ENCODE measurements around the gene IVD. TPM values are rescaled to one million over a fixed set of nuclear protein-coding genes. Genes with fewer than 3 reads are reported as not detected.

The IVD gene
- total and polyA plus RNA-seq, 2 of the 4 experiments (the other 2 are of a cell fraction) = 31.7 to 41.1 TPM

DNA sequence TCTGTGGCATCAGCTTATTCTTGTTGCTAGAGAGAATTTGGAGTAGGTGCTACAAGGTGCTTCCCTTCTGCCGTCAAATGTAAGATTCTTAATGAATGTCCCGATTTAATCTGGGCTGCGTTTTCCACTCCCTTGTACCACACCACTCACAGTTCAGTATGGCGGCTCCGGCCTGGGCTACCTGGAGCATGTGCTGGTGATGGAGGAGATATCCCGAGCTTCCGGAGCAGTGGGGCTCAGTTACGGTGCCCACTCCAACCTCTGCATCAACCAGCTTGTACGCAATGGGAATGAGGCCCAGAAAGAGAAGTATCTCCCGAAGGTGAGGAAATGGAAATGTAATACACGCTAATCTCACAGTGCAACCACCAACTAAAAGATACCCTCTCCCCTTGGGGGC is 4.9 kb downstream of the IVD start:
- Histone ChIP-seq H2AK5ac (ENCODE audit: low read depth, low read length) (no peak overlapping the region), H3K27me3 (ENCODE audit: control insufficient read depth, insufficient read depth, low read length) (no peaks in the 10 kb centered on the region), H2BK15ac (ENCODE audit: low read depth, low read length) (no peak overlapping the region), H3K4ac (ENCODE audit: low read depth, low read length) (no peak overlapping the region), H2BK5ac (ENCODE audit: low read depth, low read length, poor library complexity, severe bottlenecking) (no peak overlapping the region), H3K56ac (ENCODE audit: extremely low read depth, insufficient read depth, low read length) (no peak overlapping the region), H4K20me1 (ENCODE audit: insufficient read depth, low read length) (no peaks in the 10 kb centered on the region), H2BK20ac (ENCODE audit: low read depth, low read length) (no peak overlapping the region), H2BK120ac (ENCODE audit: low read depth, low read length) (no peak overlapping the region), H3K4me3 (ENCODE audit: insufficient read depth, low read depth, low read length) (no peak overlapping the region), H3K9me3 (ENCODE audit: control insufficient read depth, insufficient read depth, low read length) (no peaks in the 10 kb centered on the region), H3K9me1 (ENCODE audit: insufficient read depth, low read length) (no peaks in the 10 kb centered on the region), H3K4me1 (ENCODE audit: control insufficient read depth, insufficient read depth, low read length) (peaks cover 3% of the 10 kb centered on the region), H3K23ac (ENCODE audit: low read depth, low read length) (no peak overlapping the region), H3K14ac (replicated peaks; ENCODE audit: low read depth, low read length) (no peak overlapping the region), H3K18ac (ENCODE audit: low read depth, low read length) (no peak overlapping the region), H3K27ac (ENCODE audit: insufficient read depth, low read length) (no peak overlapping the region), H4K91ac (ENCODE audit: insufficient read depth, low read depth, low read length) (no peak overlapping the region), H4K8ac (ENCODE audit: low read depth in 2 of 2, low read length in 2 of 2) (no peak overlapping the region), H3K79me1 (ENCODE audit: low read depth in 1 of 2, low read length in 2 of 2) (peaks cover 12 to 39% of the 10 kb centered on the region in 2 experiments), H2AK9ac (replicated peaks; ENCODE audit: low read depth, low read length, poor library complexity) (no peak overlapping the region), H3K36me3 (ENCODE audit: control insufficient read depth, insufficient read depth, low read length) (peaks cover 45% of the 10 kb centered on the region), H3K9ac (ENCODE audit: low read depth, low read length) (no peak overlapping the region), H3K4me2 (ENCODE audit: low read depth, low read length) (no peak overlapping the region), H2AFZ (replicated peaks; ENCODE audit: low read length, poor library complexity) (no peak overlapping the region), H4K5ac (ENCODE audit: low read depth, low read length) (no peak overlapping the region)
- no CpG with 5 or more reads among the region's 11 CpGs for WGBS, 2 experiments (ENCODE audit: extremely low coverage in 2 of 2, insufficient read length in 1 of 2)
- no TSS peak for BruUV-seq (replicated peaks)
- intact Hi-C loops (cut with micrococcal nuclease) (no loop called here), in situ Hi-C loops (cut with MboI; ENCODE audit: low sequenced_read_pairs) (no loop called here), dilution Hi-C loops (cut with HindIII; ENCODE audit: low sequenced_read_pairs, unreplicated experiment) (no loop called here)
- TF ChIP-seq SMC3 (IDR thresholded peaks at IDR 0.05; ENCODE audit: low read depth, low read length) (no peak), RFX5 (IDR thresholded peaks at IDR 0.05; ENCODE audit: low read depth, low read length) (no peak), POLR2A (IDR thresholded peaks at IDR 0.05; ENCODE audit: low read depth, low read length) (no peak), BHLHE40 (IDR thresholded peaks at IDR 0.05; ENCODE audit: low read depth, low read length) (no peak), RCOR1 (IDR thresholded peaks at IDR 0.05; ENCODE audit: insufficient replicate concordance, low read length) (no peak), CEBPB (IDR thresholded peaks at IDR 0.05; ENCODE audit: low read depth, low read length) (no peak), CTCF (conservative IDR thresholded peaks at IDR 0.05; ENCODE audit: low read depth, low read length) (no peak), NFE2L2 (IDR thresholded peaks at IDR 0.05; ENCODE audit: low read depth, low read length) (no peak), MAFK (IDR thresholded peaks at IDR 0.05; ENCODE audit: low read depth, low read length) (no peak), MAZ (IDR thresholded peaks at IDR 0.05; ENCODE audit: borderline replicate concordance, low read depth, low read length) (no peak), RAD21 (IDR thresholded peaks at IDR 0.05; ENCODE audit: low read length) (no peak), CHD1 (IDR thresholded peaks at IDR 0.05; ENCODE audit: low read depth, low read length) (no peak), MXI1 (IDR thresholded peaks at IDR 0.05; ENCODE audit: borderline replicate concordance, low read depth, low read length) (no peak), FOS (IDR thresholded peaks at IDR 0.05; ENCODE audit: low read depth, low read length) (no peak)
- TF ChIP-seq, protein P1, sequence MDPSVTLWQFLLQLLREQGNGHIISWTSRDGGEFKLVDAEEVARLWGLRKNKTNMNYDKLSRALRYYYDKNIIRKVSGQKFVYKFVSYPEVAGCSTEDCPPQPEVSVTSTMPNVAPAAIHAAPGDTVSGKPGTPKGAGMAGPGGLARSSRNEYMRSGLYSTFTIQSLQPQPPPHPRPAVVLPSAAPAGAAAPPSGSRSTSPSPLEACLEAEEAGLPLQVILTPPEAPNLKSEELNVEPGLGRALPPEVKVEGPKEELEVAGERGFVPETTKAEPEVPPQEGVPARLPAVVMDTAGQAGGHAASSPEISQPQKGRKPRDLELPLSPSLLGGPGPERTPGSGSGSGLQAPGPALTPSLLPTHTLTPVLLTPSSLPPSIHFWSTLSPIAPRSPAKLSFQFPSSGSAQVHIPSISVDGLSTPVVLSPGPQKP (IDR thresholded peaks at IDR 0.05; ENCODE audit: borderline replicate concordance, low read depth, low read length) = no peak
- TF ChIP-seq, protein P2, sequence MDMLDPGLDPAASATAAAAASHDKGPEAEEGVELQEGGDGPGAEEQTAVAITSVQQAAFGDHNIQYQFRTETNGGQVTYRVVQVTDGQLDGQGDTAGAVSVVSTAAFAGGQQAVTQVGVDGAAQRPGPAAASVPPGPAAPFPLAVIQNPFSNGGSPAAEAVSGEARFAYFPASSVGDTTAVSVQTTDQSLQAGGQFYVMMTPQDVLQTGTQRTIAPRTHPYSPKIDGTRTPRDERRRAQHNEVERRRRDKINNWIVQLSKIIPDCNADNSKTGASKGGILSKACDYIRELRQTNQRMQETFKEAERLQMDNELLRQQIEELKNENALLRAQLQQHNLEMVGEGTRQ (IDR thresholded peaks at IDR 0.05; ENCODE audit: low read depth, low read length) = no peak
- ATAC-seq (ENCODE audit: low read depth) (no peak), DNase-seq (no peak)
- POLR2A ChIA-PET (ENCODE audit: unreplicated experiment) = no interaction called here
- CTCF ChIA-PET = no interaction called here

All from IMR-90 (cell line).